NCI-H2227 (cell line): ENCODE results near the gene GPER1.
"Not testable (repeated sequence)": the region's sequence is repeated elsewhere in the genome, so short reads cannot be mapped to it uniquely, and the experiment has no call there.

Experiments used
- DNase-seq: peaks from one replicate; lab custom pipeline; 2025; ENCODE audit not compliant: unreplicated experiment; lab: John Stamatoyannopoulos, UW

Gene GPER1

DNA sequence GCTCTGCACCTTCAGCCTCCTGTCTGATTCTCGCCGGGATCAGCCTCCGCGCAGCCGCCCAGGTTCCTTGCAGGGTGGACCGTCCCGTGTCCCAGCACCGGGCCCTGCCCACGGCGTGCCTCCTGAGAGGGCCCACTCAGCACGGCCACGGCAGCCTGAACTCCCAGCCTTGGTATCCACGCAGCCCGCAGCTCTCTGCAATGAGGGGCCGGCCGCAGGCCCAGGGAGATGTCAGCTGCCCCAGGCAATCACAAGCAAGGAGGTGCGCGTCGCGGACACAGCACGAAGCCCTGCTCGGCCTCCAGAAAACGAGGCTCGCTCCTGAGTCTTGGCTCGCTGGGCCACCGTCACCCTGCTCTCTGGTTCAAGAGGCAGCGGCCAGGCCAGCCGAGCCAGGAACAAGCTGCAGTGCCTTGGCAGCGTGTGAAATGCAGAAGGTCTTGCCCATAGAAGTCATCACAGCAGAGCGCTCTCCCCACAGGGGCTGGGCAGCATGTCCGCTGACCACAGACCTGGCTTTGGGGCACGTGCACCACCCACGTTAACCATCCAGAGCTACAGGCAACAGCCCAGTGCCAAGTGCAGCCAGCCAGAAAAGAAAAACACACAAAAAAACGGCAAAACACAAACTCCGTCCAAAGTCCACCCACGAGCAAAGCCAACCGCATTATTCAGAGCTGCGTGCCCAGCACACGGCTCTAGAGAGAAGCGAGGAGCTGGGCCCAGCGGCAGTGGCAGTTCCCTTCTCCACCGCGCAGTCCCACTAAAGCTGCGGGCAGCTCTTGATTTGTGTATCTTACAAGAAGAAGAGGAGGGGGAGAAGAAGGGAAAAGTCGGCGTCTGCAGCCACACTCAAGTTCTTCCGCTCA, 13.9 kb downstream of the GPER1 start:
- DNase-seq = no peak

- no peak for DNase-seq
Measured at GRCh38 chr7:1103009-1103788, 15.3 kb downstream of the GPER1 start.

DNA sequence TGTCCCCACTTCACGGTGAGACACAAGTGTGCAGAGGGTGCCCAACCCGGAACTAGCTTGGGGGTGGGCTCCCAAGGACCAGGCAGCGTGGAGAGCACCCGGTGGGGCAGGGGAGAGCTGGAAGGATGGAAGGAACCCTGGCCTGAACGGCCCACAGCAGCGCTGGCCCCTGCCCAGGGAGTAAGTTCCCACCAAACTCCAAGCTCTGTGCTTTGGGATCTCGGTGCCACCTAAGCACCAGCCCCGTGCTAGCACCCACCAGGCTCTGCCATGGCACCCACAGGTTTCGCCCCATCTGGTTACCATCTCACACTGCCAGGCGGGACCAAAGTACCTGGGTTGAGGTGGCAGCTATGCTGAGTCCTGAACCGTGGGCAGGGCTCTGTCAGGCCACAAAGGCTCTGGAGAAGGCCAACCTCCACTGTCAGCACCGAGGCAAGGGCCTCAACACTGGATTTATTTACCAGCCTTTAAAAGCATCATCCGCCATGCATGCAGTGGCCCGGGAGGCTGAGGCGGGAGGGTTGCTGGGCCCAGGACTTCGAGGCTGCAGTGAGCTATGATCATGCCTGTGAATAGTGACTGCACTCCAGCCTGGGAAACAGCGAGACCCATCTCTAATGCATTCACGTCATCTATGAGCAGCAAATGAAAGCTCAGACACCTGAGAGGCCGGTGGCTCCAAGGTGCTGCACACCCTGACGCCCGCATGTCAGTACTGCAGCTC, 16.0 kb downstream of the GPER1 start:
- no peak for DNase-seq

- DNase-seq = no peak
Measured at GRCh38 chr7:1104516-1105179, 16.7 kb downstream of the GPER1 start.

DNA sequence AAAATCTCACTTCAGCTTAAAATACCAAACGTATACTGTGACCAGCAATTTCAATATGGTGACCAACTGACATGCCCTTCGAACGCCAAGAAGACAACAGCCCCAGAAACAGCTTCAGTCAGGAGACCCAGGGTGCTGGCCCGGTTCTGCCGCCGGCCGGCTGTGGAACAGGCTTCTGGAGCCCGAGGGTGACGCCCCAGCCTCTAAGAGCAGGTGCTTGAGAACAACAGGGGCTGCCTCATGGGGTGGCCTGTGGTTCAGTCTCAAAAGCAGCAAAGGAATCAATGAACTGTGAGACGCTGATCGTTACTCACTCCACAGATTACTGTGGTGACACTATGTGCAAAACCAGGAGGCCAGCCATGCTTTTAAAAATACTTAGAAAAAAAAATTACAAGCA, 17.3 kb downstream of the GPER1 start:
- no peak for DNase-seq

DNA sequence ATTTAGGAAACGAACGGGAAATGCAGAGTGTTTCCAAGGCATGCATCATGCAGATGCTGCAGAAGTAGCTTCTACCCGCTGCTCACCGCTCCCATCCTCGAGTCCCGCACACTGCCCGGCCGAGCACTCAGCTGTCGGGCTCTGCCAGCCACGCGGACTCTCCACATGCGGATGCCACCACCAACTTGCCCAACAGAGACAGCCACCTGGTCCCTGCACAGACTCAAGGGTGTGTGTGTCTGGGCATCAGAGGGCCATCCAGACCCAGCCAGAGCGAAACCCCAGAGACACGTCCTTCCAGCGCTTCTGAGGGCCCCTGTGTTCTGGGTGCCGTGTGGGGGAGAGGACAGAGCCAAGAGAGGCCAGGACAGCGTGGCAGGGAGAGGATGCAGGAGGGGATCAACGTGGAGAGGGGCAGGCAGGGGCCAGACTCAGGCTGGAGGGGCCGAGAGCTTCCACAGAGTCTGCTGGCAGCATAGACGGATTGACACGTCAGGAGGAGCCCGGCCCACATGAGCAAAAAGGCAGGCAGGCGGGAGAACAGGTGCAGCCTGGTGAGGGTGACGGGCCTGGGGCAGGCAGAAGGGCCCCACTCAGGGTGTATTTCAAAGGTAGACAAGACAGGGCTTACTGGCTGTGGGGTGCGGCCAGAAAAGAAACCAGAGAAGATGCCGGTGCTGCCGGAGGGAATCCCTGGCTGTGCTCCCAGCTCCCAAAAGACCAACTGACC, 18.3 kb downstream of the GPER1 start:
- DNase-seq = no peak

- no peak for DNase-seq
Measured at GRCh38 chr7:1106793-1107421, 19.0 kb downstream of the GPER1 start.

DNA sequence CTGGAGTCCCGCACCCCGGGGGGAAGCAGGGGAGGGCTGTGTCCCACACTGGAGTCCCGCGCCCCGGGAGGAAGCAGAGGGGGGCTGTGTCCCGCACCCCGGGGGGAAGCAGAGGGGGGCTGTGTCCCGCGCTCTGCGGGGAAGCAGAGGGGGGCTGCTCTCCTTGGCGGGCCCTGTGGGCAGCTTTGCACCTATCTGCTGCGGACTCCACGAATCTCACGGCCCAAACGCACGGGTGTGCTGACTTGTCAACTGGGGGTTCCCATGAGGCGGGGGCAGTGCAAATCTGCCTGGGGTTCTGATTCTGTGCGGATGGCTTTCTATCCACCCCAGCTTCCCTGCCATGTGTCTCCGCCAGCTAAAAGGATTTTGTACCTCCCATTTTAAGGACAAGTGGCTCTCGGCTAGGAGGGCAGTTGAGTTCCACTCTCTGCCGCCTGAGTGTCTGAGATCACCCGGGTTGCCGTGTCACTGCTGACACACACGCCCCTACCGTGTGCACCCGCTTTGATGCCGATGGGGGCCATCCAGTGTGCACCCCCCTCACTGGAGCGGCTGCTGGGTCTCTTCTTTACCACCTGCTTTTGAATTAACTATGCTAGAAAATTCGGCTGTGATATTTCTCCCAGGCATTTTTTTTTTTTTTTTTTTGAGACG, 20.5 kb downstream of the GPER1 start:
- DNase-seq = no peak

DNA sequence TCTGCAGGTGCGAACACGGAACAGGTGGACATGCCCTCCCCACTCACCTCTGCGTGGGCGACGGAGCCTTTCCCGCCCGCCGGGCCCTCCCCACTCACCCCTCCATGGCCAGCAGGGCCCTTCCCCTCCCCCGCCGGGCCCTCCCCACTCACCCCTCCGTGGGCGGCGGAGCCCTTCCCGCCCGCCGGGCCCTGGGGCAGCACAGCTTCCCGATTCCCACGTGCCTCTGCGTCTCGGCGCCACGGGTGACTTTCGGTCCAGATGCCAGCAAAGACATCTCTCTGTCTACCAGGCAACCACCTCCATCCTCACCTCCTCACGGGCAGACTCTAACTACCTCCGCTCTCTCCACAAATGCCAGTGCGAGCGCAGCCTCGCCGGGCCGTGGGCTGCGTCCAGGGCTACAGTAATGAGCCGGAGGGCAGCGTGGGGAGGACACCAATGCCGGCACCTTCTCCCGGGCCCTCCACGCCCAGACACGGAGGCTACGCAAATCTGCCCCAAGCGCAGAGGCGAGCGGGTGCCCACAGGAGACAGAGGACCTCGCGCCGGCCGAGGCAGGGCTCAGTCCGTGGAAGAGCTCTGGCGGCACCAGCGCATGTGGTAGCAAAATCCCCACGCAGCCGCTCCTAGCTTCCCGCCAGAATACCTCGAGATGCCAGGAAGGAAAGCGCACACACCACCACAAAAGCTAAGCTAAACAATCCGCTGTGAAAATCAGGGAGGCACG, 21.8 kb downstream of the GPER1 start:
- no peak for DNase-seq

GRCh38 chr7:1110358-1110757, 22.4 kb downstream of the GPER1 start:
- DNase-seq = no peak

DNA sequence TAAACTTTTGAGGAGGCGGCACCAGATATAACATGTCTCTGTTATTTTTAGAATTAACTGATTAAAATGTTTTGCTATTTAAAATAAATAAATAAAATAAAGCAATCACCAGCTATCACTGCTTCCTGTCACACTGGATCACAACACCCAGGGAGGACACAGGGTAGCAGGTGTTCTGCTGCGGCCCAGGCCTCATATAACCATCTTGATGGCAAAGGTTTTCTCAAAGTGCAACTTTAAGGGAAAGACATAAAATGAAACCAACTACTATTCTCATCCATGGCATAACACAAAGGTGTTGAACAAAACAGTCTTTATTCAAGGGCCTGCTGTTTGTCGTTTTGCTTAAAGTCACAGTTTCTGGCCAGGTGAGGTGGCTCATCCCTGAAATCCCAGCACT, 23.2 kb downstream of the GPER1 start:
- DNase-seq = no peak

GRCh38 chr7:1112109-1112508, 24.2 kb downstream of the GPER1 start:
- no peak for DNase-seq

DNA sequence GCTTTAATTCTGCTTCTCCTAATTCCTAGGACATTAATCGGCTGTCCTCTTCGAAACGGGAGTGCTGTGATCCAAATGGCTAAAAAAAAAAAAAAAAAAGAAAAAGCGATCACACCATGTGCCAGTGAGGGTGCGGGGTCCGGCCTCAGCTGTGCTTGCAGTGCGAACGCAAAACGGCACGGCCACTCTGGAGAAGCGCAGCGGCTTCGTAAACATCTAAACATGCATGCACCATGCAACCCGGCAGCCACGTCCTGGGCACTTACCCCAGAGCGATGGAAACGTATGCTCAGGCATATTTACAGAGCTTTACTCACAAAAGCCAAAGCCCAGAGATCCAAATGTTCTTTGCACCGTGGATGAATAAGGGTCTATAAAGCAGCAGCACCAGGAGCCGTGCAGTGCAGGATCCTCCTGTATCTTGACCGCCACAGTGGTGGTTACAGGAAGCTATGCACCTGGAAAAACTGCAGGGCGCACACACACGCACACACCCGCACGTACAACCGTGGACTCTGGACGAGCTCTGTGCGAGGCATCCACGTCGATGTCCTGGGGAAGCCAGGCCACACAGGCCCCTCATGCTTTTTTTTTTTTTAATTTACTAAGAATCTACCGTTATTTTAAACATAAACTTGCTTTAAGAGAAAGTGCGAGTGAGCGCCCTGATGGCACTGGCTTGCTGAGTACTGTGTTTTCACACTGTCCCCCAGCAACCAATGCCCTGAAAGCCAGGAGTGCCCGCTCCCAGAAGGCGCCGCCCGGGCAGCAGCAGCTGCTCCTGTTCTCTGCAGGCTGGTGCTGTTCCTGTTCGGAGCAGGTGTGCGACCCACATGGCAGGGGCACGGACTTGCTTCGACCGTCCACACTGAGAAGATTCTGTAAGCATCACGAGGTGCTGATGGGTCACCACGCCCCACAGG, 25.0 kb downstream of the GPER1 start:
- DNase-seq = no peak

GRCh38 chr7:1113548-1113885, 25.6 kb downstream of the GPER1 start:
- no peak for DNase-seq

GRCh38 chr7:1114088-1114487, 26.2 kb downstream of the GPER1 start:
- DNase-seq = no peak

DNA sequence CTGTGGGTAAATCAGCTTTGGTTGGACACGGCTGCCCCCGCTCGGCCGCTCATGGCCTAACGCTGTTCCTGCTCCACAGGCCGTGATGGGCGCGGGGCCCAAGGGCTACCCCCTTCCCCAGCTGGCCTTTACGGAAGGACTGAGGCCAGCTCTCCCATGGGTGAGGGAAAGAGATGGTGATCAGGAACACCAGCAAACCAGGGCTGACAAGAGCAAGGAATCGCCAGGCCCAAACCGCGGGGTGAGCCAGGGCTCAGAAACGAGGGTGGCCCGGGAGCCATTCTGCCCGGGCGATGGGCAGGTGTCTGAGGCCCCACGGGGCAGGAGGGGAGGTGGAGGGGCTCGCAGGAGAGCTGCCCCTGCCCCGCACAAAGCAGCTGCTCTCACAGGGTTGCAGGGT, 26.6 kb downstream of the GPER1 start:
- no peak for DNase-seq

- not testable (repeated sequence) for DNase-seq
Measured at GRCh38 chr7:1115171-1116045, 27.5 kb downstream of the GPER1 start.
